Retinal pigment epithelial cell (primary cell): Measurements from ENCODE around the gene ABHD17C.

Experiments
- DNase-seq: peaks from one replicate; pipeline ENCODE4 v3.0.0-alpha.2; 2010; ENCODE audit warnings: low read depth
- H3K4me3 ChIP-seq: 2 replicates; pipeline ENCODE4 v1.5.1; 2011; ENCODE audit warnings: mild to moderate bottlenecking, low read length, control low read depth, moderate library complexity
- TF ChIP-seq, protein P1 (sequence below): conservative IDR thresholded peaks from 2 replicates; pipeline ENCODE4 v1.5.1; 2011; ENCODE audit warnings: low read depth, low read length, control low read depth, inconsistent platforms

ABHD17C gene

DNA sequence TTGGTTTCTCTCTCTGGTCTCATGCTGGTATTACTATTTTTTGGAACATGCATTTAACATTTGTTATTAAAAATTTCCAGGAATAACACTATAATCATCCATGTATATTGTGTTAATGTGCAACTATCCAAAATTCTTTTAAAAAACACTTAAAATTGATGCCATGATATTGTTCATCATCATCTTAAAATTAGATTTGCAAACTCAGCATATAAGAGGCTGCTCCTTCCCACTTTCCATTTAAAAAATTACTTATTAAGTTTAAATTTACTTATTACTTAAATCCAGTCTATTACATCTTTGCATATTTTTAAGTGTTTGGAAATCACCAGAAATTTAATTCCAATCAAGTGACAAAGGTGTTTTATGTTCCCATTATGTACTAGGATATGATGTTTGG, 5.8 kb upstream of the ABHD17C start:
- TF ChIP-seq, protein P1, sequence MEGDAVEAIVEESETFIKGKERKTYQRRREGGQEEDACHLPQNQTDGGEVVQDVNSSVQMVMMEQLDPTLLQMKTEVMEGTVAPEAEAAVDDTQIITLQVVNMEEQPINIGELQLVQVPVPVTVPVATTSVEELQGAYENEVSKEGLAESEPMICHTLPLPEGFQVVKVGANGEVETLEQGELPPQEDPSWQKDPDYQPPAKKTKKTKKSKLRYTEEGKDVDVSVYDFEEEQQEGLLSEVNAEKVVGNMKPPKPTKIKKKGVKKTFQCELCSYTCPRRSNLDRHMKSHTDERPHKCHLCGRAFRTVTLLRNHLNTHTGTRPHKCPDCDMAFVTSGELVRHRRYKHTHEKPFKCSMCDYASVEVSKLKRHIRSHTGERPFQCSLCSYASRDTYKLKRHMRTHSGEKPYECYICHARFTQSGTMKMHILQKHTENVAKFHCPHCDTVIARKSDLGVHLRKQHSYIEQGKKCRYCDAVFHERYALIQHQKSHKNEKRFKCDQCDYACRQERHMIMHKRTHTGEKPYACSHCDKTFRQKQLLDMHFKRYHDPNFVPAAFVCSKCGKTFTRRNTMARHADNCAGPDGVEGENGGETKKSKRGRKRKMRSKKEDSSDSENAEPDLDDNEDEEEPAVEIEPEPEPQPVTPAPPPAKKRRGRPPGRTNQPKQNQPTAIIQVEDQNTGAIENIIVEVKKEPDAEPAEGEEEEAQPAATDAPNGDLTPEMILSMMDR: no peak
- H3K4me3 ChIP-seq: no peak overlapping the region
- no peak for DNase-seq

DNA sequence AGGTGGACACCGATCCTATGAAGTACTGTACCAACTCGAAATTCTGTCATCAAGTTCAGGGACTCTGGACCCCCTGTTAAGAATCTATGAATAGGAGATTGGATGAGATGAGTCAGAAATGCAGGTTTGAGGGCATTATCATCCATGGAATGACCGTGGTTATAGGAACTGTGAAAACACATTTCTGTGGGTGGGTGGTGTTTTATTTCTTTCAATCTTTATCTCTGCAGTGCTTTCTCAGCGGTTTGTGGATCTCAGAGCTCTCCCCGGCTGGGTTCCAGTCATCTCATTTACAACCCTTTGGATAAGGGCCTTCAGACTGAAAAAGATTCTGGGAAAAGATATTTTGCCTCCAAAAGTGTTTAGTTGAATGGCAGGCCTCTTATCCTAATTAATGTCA, 5.4 kb upstream of the ABHD17C start:
- no peak overlapping the region for H3K4me3 ChIP-seq
- TF ChIP-seq, protein P1: no peak
- no peak for DNase-seq

DNA sequence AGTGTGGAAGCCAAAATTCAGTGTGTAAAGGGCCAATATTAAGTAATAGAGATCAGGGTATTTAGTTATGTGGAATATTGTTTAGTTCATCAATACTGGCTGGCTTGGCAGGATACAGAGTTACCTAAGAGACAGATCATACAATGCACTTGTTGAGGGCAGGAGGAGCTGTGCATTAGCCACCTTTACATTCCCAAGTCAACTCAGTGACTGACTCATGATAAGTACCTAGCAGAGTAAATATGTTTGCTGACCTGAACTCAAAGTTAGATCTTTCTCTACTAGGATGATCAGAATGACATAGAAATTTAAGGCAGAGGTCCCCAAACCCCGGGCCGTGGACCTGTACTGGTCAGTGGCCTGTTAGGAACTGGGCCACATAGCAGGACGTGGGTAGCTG, 3.5 kb upstream of the ABHD17C start:
- H3K4me3 ChIP-seq: no peak overlapping the region
- TF ChIP-seq, protein P1: no peak
- DNase-seq: no peak

DNA sequence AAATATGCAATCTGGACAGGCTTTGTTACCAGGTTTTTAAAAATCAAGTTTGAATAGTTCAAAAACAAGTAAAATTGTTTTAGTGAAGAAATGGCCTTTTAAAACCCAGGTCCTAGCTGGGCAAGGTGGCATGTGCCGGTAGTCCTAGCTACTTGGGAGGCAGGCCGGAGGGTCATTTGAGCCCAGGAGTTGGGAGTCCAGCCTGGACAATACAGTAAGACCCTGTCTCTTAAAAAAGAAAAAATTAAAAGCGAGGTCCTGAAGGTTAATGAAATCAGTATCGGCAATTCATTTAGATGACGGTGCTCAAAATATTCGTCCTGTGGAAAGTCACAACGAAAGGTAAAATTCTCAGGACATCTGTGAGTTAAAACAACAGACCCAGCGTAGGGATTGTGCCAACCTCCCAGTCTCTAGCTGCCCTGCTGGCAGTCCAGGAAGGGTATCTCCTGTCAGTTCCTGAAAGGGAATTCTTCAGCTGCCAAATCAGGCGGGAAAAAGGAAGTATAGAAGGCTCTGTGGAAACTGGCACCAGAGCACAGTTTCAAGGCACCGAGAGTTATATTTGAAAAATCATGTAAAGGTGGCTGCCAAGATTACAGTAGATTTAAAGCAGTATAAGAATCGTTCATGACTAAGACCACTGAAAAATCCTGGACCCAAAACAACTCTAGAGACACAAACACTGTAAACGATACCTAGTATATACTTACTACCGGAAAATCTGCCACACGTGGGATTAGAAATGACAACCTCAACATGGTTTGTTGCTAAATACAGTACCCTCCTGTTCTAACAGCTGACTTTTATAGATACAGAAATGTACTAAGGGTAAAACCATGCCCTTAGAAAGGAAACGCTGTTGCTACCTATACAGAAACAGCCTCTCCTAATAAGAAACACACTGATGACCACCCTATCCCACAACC, 1.2 kb upstream of the ABHD17C start:
- peak overlapping the region; percentile 54 for H3K4me3 ChIP-seq
- TF ChIP-seq, protein P1: no peak
- DNase-seq: no peak

DNA sequence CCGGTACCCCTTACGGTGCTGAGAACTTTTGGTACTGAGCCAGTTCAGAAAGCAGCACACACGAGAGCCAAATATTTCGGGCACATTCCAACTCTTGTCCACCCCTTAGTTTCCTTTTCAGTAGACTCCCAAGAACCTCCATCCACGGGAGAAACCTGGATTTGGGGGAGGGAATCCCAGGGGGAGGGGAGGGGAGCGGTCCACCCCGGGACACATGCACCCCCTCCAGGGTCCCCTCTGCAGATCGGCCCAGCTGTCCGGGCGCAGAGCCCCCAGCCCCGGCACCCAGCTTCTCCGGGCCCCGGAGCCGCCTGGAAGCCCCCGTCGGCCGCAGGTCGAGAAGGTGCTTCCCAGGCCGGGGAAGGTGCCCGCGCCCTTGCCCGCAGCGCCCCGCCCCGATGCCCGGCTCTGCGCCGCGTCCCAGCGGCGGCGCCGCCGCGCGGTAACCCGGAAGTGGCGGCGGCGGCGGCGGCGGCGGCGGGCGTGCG, 455 bp upstream of the ABHD17C start:
- TF ChIP-seq, protein P1: no peak
- peak overlapping the region; percentile 54 for H3K4me3 ChIP-seq
- no peak for DNase-seq

DNA sequence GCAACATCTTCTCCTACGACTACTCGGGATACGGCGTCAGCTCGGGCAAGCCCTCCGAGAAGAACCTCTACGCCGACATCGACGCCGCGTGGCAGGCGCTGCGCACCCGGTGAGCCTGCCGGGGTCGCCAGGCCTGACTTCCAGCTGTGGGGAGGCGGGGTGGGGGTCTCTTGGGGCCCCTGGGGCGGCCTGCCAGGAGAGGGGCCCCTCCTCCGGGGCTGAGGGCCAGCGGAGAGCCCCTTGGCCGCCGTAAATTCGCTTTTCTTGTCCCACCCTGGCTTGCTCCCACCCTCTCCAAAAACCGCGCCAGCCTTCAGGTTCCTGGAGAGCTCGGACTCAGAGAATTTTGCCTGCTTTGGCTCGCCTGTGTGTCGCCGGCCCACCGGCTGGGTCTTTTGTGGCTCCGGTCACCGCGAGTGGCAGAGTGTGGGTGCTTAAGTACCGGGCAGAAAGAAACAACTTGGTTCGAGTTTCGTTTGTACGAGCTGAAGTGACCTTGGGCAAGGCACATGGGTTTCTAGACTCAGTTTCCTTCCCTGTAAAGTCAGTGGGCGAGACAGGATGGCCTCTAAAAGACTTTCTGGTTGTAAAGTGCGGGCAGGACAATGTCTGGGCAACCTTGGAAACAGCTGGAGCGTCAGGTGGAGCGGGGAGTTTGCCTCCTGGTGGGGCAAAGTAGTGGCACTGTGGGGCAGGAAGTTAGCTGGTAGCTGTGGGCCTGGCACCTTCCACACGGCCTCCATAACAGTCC, 976 bp downstream of the ABHD17C start:
- TF ChIP-seq, protein P1: peak; percentile 43
- peak overlapping the region; percentile 66 for H3K4me3 ChIP-seq
- DNase-seq: no peak
